ENCODE measurements around the gene ATP6V1B1. TPM values are rescaled to one million over a fixed set of nuclear protein-coding genes. Genes with fewer than 3 reads are reported as not detected.

The ATP6V1B1 gene
- total RNA-seq (2021) (7.8 and 13.9 TPM in 2 replicates), Bru-seq, nascent RNA (percentile 29 among the genes with signal in this experiment), BruChase-seq, experiment 1, labeled RNA remaining after a 2-hour chase (percentile 54 among the genes with signal in this experiment), BruChase-seq, experiment 2, labeled RNA remaining after a 6-hour chase (percentile 42 among the genes with signal in this experiment)
- long read RNA-seq, partial matches to known transcripts: 2 of 7 reads
- long read RNA-seq, other reads (novel, unspliced or antisense): 2 of 7 reads

- Histone ChIP-seq H3K27me3 (ENCODE audit: insufficient read depth, low read depth) (no peaks in the 10 kb centered on the region), H3K9me2 (ENCODE audit: insufficient read depth) (no peaks in the 10 kb centered on the region), H3K27ac (peak within 1 kb of the TSS; percentile 45; the same call in 1 of the 2 replicates), H3K4me1 (replicated peaks; ENCODE audit: insufficient read depth) (peaks cover 29% of the 10 kb centered on the region), H4K20me1 (ENCODE audit: insufficient read depth) (no peaks in the 10 kb centered on the region), H3K9me3 (ENCODE audit: insufficient read depth, low read depth) (no peaks in the 10 kb centered on the region), H2AFZ (no peak within 1 kb of the TSS), H3K36me3 (ENCODE audit: low read depth) (no peaks in the 10 kb centered on the region), H3K4me3 (no peak within 1 kb of the TSS), H3K79me2 (ENCODE audit: low read depth) (no peaks in the 10 kb centered on the region), H3K4me2 (peak within 1 kb of the TSS; percentile 47), H3F3A (ENCODE audit: insufficient read depth, low read depth) (peaks cover 6% of the 10 kb centered on the region; the same call in 1 of the 2 replicates)
- DNase-seq: peak; percentile 63 to 83
- POLR2A ChIA-PET (ENCODE audit: unreplicated experiment): interaction anchor here (0.5 kb wide), 1 partner anchor 291 kb away, joined by 4 read pairs; the partner anchor contains the start of gene PAIP2B
- CTCF ChIA-PET: interaction anchor here (0.7 kb wide), 1 partner anchor 15 kb away, joined by 4 read pairs; no protein-coding TSS in a partner anchor
- TF ChIP-seq EZH2 (IDR thresholded peaks at IDR 0.05; ENCODE audit: low read depth): no peak
- TF ChIP-seq, protein P1, sequence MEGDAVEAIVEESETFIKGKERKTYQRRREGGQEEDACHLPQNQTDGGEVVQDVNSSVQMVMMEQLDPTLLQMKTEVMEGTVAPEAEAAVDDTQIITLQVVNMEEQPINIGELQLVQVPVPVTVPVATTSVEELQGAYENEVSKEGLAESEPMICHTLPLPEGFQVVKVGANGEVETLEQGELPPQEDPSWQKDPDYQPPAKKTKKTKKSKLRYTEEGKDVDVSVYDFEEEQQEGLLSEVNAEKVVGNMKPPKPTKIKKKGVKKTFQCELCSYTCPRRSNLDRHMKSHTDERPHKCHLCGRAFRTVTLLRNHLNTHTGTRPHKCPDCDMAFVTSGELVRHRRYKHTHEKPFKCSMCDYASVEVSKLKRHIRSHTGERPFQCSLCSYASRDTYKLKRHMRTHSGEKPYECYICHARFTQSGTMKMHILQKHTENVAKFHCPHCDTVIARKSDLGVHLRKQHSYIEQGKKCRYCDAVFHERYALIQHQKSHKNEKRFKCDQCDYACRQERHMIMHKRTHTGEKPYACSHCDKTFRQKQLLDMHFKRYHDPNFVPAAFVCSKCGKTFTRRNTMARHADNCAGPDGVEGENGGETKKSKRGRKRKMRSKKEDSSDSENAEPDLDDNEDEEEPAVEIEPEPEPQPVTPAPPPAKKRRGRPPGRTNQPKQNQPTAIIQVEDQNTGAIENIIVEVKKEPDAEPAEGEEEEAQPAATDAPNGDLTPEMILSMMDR (conservative IDR thresholded peaks at IDR 0.05): no peak
- no TSS peak for BruUV-seq (replicated peaks)
- intact Hi-C loops (cut with micrococcal nuclease; ENCODE audit: unreplicated experiment): no loop called here
Observed at GRCh38 chr2:70935468-70936164, at the start of gene ATP6V1B1. Gene ATP6V1B1, plus strand, starts transcription at chr2:70935900. Its CDS starts 55 bp downstream, at chr2:70935955.

DNA sequence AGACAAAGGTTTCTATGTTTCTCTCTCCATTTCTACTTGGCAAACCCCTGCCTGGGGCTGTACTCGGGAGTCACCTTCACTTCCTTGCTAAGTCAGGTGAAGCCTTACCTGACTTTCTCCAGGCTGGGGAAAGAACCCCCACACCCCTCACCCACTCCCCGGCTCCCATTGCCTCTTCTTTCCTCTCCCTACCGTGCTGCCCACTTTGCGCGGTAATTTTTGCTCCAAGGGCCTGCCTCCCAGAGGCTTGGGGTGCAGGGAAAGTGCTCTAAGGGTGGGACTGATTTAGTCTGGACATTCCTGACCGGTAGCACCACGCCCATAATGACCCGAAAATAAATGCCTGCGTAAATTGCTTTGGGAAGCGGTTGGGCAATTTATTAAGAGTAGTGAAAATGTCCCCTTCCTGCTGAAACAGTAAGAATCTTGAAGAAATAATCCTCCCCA, 49.1 kb upstream of the ATP6V1B1 start:
- no peaks in the 10 kb centered on the region for H3K9me3 ChIP-seq (ENCODE audit: insufficient read depth, low read depth)
- no peak overlapping the region for H3K4me2 ChIP-seq
- POLR2A ChIA-PET (ENCODE audit: unreplicated experiment): no interaction called here
- H3K4me3 ChIP-seq: no peak overlapping the region
- H3K79me2 ChIP-seq (ENCODE audit: low read depth): no peaks in the 10 kb centered on the region
- CTCF ChIA-PET: no interaction called here
- intact Hi-C loops (cut with micrococcal nuclease; ENCODE audit: unreplicated experiment): no loop called here
- H4K20me1 ChIP-seq (ENCODE audit: insufficient read depth): no peaks in the 10 kb centered on the region
- BruUV-seq (replicated peaks): no TSS peak
- no peak overlapping the region for H3K27ac ChIP-seq
- no peak overlapping the region for H2AFZ ChIP-seq
- no peak for TF ChIP-seq EZH2 (IDR thresholded peaks at IDR 0.05; ENCODE audit: low read depth)
- TF ChIP-seq, protein P1 (conservative IDR thresholded peaks at IDR 0.05): no peak
- no peaks in the 10 kb centered on the region for H3K4me1 ChIP-seq (replicated peaks; ENCODE audit: insufficient read depth)
- H3F3A ChIP-seq (ENCODE audit: insufficient read depth, low read depth): no peaks in the 10 kb centered on the region
- no peaks in the 10 kb centered on the region for H3K36me3 ChIP-seq (ENCODE audit: low read depth)
- no peak for DNase-seq
- H3K27me3 ChIP-seq (ENCODE audit: insufficient read depth, low read depth): peaks cover 23% of the 10 kb centered on the region; the same call in 1 of the 2 replicates
- no peaks in the 10 kb centered on the region for H3K9me2 ChIP-seq (ENCODE audit: insufficient read depth)

- no TSS peak for BruUV-seq (replicated peaks)
- Histone ChIP-seq H3K4me1 (replicated peaks; ENCODE audit: insufficient read depth) (no peaks in the 10 kb centered on the region), H3K4me3 (no peak overlapping the region), H3F3A (ENCODE audit: insufficient read depth, low read depth) (no peaks in the 10 kb centered on the region), H3K9me2 (ENCODE audit: insufficient read depth) (no peaks in the 10 kb centered on the region), H4K20me1 (ENCODE audit: insufficient read depth) (no peaks in the 10 kb centered on the region), H3K27ac (no peak overlapping the region), H3K4me2 (no peak overlapping the region), H3K27me3 (ENCODE audit: insufficient read depth, low read depth) (peaks cover 28% of the 10 kb centered on the region; the same call in 1 of the 2 replicates), H2AFZ (no peak overlapping the region), H3K36me3 (ENCODE audit: low read depth) (no peaks in the 10 kb centered on the region), H3K9me3 (ENCODE audit: insufficient read depth, low read depth) (no peaks in the 10 kb centered on the region), H3K79me2 (ENCODE audit: low read depth) (no peaks in the 10 kb centered on the region)
- TF ChIP-seq, protein P1 (conservative IDR thresholded peaks at IDR 0.05): no peak
- TF ChIP-seq EZH2 (IDR thresholded peaks at IDR 0.05; ENCODE audit: low read depth): no peak
- intact Hi-C loops (cut with micrococcal nuclease; ENCODE audit: unreplicated experiment): no loop called here
- DNase-seq: no peak
- ChIA-PET CTCF (no interaction called here), POLR2A (ENCODE audit: unreplicated experiment) (no interaction called here)
Observed at GRCh38 chr2:70887208-70887549, 48.5 kb upstream of the ATP6V1B1 start.
